Kasumi-1 (cell line): Measurements from ENCODE around the gene RXFP3.
"Not testable (repeated sequence)": the region's sequence is repeated elsewhere in the genome, so short reads cannot be mapped to it uniquely, and the experiment has no call there.

Source experiments
- DNase-seq, 2 experiments: peaks; one replicate each; lab custom pipeline; 2025; lab: John Stamatoyannopoulos, UW

The RXFP3 gene

DNA sequence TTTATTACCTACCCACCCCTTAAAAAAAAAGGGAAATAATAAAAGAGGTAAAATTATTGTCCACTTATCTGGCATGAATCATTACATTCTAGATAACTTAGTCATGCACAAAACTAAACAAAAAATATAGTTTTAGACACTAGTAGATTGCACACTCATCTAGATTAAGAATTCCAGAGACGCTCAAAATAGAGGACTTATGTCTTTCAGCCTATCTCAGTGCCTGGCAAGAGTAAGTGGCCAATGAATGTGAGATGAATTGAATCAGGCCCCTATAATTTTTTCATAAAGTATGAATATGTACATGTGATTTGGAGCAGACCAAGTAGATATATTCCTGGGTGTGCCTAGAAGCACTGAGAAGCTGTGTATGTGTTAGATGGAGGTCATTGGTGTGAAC, 2.0 kb upstream of the RXFP3 start:
- no peak for DNase-seq

DNA sequence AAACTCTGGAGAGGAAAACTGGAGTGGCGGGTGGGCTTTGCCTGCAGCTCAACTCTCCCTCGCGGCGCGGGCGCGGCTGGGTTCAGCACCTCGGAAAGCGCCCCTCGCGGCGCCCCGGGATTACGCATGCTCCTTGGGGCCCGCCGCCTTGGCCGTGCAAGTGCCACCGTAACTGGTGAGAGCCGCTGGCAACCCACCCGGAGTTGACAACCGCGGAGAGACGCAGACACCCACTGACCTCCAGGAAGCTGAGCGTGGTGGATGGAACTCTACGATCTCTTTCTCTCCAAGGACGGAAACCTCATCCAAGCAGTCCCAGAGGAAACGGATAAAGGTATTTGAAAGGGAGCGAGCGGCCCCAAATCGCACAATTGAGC, 194 bp upstream of the RXFP3 start:
- peak; percentile 50 to 53 for DNase-seq

DNA sequence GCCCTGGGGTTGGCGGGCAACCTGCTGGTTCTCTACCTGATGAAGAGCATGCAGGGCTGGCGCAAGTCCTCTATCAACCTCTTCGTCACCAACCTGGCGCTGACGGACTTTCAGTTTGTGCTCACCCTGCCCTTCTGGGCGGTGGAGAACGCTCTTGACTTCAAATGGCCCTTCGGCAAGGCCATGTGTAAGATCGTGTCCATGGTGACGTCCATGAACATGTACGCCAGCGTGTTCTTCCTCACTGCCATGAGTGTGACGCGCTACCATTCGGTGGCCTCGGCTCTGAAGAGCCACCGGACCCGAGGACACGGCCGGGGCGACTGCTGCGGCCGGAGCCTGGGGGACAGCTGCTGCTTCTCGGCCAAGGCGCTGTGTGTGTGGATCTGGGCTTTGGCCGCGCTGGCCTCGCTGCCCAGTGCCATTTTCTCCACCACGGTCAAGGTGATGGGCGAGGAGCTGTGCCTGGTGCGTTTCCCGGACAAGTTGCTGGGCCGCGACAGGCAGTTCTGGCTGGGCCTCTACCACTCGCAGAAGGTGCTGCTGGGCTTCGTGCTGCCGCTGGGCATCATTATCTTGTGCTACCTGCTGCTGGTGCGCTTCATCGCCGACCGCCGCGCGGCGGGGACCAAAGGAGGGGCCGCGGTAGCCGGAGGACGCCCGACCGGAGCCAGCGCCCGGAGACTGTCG, 976 bp downstream of the RXFP3 start:
- DNase-seq = no peak

DNA sequence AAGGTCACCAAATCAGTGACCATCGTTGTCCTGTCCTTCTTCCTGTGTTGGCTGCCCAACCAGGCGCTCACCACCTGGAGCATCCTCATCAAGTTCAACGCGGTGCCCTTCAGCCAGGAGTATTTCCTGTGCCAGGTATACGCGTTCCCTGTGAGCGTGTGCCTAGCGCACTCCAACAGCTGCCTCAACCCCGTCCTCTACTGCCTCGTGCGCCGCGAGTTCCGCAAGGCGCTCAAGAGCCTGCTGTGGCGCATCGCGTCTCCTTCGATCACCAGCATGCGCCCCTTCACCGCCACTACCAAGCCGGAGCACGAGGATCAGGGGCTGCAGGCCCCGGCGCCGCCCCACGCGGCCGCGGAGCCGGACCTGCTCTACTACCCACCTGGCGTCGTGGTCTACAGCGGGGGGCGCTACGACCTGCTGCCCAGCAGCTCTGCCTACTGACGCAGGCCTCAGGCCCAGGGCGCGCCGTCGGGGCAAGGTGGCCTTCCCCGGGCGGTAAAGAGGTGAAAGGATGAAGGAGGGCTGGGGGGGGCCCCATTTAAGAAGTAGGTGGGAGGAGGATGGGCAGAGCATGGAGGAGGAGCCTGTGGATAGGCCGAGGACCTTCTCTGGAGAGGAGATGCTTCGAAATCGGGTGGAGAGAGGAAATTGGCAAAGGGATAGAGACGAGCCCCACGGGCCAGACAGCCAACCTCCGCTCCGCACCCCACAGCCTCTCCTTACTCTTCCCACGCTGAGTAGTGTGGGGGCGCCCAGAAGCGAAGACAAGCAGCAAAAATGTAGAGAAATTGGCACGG, 1.7 kb downstream of the RXFP3 start:
- no peak for DNase-seq

DNA sequence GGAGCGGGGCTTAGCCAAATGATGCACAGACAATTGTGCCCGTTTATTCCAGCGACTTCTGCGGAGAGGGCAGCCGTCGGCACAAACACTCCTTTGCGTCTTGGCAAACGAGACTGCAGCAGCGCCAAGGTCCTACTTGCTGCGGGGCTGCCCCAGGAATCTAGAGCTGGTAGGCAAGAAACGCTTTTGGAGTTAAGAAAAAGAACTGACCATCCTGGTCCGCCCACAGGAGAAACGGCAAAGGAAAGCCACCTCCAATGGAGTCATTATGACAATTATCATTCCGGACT, 2.3 kb downstream of the RXFP3 start:
- DNase-seq = no peak

DNA sequence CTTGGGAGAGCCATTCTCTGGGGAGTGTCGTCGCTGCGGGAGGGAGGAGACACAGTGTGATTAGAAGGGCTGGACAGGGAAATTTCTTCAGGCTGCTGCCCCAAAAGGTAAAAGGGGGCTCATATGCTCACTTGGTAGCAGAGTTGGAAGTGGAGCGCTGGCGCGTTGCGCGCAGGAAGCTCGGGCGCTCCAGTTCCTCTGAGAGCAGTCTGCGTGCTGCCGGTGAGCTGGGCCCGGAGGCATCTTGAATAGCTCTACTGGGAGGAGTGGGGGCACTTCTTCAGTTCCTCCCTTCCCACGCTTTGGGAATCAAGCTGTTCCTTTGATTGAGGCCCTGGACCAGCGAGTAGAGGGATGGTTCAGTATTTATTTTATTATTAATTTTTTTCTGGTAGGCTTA, 2.7 kb downstream of the RXFP3 start:
- no peak for DNase-seq

DNA sequence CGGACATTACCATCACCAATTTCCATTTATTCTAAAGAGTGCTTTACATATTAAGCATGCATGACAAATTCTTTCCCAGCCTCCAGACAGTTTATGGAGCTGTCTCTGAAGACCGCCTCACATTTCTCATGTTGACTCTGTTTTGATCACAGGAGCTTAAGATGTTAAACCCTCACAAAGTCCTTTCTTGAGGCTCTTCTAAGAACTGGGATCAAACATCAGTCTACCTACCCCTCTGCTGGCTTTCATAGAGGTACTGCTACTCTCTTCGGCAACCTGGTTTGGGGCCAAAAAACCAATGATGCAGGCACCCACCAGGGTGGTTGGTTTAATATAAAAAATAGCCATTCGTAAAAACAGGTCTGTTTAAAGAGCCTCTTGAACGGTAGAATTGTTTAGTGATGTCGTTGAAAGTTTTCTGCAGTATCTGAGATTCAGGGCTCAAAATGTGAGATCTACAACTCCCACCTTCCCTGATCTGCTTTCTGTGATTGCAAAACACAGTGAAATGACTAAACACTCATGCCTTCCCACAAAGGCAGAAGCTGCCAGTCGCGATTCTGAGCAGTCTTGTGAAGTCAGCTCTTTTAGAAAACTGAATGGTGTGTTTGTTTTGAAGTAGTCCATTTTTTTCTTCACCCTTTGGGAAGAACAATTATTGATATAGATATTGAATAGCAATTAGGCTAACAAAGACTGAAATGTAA, 3.5 kb downstream of the RXFP3 start:
- DNase-seq = no peak

DNA sequence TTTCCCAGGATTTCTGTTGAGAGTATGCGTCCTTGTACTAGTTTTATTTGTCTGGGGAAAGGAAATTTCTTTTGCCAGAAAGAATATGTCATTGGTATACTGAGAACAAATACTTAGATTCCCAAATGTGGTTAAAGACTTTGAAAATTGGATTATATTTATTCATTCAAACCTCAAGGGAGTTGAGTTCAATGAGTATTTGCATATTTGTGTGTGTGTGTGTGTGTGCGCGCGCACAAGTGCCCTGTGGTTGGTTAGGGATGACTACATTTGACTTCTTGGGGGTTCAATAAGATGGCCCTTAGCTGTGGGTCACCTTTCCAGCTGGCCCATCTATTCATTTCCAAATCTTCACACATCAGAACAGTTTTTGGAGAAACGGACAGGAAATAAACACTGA, 4.9 kb downstream of the RXFP3 start:
- DNase-seq = no peak

DNA sequence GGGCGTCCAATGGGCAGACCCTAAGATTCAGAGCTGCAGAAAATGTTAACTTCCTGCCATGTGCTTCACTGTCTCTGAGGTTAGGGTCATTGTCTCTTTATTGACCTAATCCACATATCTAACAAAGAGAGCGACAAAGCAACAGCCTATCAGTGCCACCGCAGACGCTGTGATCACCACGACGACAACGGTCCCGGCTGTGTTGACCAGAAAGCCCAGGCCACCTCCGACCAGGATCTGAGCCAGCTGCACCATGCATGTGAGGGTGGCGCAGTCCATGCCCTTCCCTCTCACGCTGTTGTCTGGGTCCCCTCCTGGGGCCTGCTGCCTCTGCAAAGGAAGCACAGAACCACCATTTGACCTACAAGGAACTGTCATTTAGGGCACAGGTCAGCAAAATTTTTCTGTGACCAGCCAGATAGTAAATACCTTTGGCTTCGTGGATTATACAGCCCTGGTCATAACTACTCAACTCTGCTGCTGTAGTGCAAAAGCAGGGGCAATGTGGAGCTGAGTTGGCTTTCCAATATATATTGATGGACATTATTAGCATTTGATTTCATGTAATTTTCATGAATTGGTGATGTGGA, 8.5 kb downstream of the RXFP3 start:
- DNase-seq = no peak

DNA sequence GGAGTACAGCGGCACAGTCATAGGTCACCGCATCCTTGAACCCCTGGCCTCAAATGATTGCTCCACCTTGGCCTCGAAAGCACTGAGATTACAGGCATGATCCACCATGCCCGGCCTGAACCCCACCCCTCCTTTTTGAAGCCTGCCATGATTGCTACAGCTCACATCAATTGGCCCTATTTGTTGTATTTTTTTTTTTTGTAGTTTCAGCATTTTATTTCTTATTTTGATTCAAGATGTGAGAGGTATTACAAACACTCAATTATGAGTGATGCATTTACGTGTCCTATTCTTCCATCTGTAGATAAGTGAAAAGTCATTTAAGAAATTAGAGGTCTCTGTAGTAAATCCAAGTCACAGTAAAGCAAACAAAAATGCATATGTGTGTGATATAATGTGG, 16.0 kb downstream of the RXFP3 start:
- not testable (repeated sequence) for DNase-seq

DNA sequence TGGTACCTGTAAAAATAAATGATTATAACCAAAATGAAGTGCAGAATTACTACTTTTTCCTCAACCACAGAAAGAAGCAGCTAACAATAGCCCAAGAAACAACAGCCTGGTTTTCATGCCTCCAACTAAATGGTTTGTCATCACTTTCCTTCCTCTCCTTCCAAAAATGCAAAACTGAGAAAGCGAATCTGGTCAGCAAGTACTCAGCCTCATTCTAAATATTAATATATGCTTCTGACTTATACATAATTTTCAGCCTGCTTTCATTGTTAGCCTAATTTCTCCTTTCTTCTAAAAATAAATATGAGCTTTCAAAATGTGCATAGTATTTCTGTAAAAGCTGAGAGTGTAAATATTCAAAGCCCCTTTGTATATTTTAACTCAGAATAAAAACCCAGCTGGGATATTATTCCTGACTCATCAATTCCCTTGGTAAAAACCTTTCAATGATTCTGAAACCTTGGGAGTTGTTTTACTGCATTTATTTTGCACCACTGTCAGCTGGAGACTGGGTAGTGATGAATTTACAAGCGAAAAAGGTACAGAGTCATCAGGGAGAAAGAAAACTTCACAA, 21.5 kb downstream of the RXFP3 start:
- DNase-seq = no peak

DNA sequence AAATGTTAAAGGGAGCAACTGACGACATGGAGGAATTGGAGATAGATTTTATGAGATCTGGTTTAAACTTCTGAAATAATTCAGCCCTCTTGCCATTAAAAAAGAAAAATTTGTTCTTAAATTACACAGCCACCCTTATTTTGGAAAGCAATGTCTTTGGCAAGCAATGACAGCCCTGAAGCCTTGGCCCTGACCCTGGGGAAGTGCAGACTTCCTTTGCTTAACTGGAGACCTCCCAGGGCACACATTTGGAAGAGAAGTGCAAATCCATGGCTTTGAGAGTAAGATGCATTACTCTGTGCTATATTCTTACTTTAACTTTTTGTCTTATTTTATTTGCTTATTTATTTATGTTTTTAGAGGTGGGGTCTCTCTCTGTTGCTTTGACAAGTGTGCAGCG, 22.0 kb downstream of the RXFP3 start:
- no peak for DNase-seq

DNA sequence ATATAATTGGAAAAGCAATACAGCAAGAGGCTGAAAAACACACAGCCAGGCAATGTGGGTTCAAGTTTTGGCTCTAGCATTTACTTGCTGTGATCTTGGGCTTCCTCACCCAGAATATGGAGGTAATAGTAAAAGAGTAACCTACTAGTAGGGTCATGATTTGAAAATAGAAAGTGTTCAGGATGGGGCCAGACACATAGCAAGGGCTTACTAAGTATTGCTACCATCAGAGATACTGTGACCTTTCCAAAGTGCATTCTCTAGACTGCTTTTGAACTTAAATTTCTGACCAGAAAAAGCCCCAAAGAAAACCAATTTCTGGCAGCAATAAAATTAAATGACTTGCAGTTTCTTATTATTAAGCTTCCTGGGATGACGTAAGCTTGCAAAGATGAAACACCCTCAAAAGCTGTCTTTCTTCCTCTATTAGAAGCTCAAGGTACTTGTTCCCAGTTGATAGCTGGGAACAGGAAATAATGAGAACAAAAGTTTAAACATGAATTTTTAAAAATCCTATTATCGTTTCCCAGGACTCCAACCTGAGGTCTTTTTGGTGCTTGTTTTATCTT, 28.0 kb downstream of the RXFP3 start:
- DNase-seq = no peak

DNA sequence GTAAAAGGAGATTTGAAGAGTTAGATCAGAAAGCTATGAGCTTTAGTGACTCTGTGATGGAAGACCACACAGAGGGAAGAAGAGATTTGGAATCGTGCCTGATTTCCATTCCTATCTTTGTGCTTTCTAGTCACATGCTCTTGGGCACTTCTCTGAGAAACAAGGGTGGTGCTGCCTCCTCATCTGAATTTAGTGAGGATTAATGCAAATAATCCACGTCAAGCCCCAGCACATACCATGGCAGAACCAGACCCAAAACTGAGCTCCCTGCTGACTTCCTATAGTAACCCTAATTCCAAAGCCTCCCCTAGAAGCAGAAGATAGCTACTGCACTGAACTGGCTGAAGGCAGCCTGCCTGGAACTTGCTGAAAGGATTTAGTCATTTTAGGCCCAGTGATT, 30.6 kb downstream of the RXFP3 start:
- no peak for DNase-seq

DNA sequence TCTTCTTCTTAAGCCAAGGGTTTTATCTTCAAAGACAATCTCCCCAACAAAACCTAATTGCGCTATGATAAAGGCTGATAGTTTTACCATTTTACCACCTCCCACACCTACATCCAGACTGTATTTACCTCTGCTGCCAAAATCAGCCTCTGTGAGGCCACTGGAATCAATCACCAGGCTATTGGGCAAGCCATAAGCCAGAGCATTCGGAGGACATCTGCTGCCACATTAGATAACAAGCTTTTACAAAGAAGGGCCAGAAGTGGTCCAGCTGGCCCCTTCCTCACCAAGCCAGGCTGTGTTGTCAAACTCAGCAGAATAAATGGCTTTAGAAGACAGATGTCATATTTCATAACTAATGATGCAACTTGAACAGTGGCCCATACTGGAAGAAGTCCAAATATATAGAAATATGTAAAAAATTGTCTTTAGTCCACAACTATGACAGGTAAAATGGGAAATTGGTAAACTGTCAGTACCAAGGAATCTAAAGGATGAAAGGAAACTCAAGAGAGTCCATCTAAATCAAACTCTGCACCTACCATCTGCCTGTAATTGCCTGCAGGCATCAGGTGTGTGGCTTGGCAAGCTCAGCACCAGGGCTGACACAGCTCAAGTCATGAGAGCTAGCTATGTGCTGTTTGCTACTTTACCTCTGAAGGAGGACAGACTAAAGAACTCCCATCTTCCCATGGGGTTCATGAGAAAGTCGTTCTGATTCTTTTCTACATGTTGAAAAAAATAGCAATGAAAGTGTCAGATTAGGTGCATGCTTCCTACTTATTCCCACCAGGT, 32.2 kb downstream of the RXFP3 start:
- DNase-seq = no peak

DNA sequence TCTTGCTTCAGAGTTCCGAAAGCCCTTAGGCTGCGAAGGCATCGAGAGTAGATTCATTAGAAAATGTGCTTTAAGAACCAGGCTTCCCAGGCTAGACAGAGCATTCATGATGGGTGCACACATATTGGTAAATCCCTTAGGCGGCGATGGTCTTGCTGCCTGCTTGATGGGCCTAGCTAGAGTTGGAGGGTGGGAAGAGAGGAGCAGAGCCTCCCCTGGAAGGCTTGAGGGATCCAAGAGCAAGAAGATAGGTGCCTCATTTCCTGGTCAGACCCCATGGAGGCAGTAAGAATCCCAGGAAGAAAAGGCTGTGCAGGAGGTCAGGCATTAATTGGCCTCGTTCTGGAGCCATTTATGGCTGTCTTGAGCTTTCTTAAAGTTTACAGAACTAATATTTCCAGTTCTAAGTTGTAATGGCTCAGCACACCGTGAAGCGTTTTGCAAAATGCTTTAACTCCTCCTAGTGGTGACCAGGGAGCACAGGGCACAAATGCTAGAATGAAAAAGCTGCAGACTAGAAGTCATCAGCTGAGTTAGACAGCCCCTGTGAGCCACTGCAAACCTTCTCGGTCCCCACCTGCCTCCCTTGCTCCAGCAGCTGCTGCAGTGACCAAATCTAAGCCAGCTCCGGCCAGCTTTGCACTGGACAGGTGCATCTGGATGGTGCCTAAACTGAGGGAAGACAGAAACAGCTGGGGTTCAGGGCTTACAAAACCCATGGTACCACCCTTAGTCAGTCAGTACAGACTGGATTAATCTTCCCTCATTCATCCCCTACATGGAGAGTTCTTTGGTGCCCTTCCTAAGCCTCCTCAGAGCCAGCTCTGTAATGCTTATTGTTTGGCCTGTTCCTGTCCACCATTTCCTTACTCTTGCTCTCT, 33.6 kb downstream of the RXFP3 start:
- DNase-seq = peak; percentile 69 to 83

DNA sequence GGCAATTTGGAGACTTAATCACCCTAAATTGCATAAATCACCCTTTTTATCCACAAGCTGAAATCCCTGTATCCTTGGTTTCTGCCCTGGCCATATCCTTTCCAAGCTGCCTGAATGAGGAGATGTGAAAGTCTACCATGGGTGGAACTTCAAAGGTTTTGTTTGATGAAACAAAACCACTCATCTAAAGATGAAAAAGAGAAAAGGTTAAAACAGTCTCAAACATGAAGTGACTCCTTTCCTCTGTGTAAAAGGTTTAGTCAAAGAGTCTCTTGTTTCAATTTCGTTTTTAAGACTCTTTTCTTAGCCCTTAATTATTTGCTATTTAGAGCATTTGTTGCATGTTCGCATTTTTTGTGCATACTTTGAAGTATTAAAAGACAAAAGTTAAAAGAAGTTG, 37.1 kb downstream of the RXFP3 start:
- no peak for DNase-seq

DNA sequence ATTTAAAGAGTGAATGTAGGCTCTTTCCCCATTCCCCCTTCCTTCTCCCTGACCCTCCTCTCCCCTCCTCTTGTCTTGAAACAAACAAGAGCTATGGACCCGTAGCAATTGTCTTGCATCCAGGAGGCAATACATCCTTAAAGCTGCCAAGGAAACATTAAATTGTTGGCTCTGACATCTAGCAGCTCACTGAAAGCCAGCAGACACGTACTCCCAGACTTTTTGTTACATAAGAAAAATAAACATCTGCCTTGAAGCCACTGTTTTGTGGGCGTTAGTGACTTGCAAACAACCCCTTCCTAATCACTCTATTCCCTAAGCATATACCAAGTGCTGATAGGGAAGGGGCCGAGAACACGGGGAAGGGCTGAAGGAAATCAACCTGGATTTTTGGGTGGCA, 39.7 kb downstream of the RXFP3 start:
- no peak for DNase-seq

DNA sequence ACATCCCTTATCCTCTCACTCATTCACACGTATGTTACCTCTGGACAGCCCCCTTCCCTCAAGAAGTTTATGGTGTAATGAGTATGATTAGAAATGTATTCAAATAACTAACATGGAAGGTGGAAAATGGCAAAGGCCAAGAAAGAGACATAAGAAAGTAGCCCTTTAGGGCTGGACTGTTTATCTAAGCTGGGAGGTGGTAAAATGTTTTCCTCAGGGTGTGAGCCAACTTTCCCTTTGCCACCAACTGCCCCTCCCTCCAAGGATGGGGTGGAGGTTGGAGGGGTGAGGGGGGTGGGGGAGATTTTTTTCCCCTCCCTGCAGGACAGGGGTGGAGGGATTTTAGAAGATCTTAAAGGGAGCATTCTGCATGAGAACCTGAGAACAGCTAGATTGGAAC, 40.1 kb downstream of the RXFP3 start:
- no peak for DNase-seq

DNA sequence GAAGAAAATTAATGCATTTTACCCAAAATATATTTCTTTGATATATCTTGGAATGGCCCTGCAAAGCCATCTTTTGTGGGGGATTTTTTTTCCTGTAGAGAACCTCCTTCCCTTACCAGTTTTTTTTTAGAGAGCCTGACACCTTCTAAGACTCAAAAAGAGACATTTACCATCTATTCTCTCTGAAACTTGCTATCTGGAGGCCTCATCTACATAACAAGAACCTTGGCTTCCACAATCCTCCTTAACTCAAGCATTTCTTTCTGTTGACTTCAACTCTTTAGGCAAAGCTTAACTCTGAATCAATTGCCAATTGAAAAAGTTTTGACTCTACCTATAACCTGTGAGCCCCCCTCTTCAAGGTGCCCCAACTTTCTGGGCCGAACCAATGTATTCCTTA, 42.1 kb downstream of the RXFP3 start:
- no peak for DNase-seq

DNA sequence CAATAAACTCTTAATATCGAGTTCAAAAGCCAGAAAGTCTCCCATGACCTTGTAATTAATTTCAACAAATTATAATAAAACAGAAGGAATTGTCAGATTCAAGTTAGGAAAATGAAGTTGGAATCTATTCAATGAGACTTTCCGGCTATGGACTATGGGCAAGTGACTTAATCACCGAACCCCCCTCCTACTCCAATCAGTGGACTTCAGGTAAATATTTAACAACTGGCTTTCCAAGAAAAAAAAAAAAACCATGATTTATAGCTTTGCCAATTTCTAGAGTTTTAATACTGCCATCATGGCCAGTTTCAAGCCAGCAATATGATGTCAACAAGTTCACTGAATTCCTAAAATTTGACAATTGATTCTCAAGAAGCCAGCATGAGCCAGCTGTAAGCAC, 43.8 kb downstream of the RXFP3 start:
- DNase-seq = no peak
